A375 (cell line): ENCODE data around the gene MAGEA4. TPM values are rescaled to one million over a fixed set of nuclear protein-coding genes. Genes with fewer than 3 reads are reported as not detected.

Source experiments
- total RNA-seq: library from RNA; depleted of rRNA; stranded (reverse); fragments of >200 nt; shearing (Covaris generic); gene quantifications from 2 replicates; pipeline ENCODE4 v1.2.3, GENCODE V29; 2014; rRNA removed

Gene MAGEA4, protein sequence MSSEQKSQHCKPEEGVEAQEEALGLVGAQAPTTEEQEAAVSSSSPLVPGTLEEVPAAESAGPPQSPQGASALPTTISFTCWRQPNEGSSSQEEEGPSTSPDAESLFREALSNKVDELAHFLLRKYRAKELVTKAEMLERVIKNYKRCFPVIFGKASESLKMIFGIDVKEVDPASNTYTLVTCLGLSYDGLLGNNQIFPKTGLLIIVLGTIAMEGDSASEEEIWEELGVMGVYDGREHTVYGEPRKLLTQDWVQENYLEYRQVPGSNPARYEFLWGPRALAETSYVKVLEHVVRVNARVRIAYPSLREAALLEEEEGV
- 922 and 926 TPM in 2 replicates for total RNA-seq

DNA sequence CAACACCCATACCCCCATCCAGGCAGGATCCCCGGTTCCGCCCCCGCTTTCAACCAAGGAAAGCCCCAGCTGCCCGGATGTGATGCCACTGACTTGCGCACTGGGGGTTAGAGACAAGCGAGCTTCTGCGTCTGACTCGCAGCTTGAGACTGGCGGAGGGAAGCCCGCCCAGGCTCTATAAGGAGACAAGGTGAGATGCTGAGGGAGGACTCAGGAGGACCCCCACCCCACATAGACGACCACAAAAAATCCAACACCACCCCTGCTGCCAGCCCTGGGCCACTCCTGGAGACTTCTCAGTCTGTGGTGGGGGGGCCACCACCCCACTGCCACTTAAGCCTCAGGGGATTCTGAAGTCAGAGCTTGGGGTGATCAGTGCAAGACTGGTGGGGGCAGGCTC, at the start of gene MAGEA4:
TSS of gene MAGEA4 (plus strand) at position 110 of the 400 bp plus-strand sequence. CDS start 10,776 bp downstream, outside the sequence.

Other genes starting within 250 kb of the MAGEA4 start
- not detected in 2 replicates for gene PRRG3, start 217.4 kb upstream of the MAGEA4 start, total RNA-seq
- not detected in 2 replicates for gene FATE1, start 196.9 kb upstream of the MAGEA4 start, total RNA-seq
- gene CNGA2, start 178.1 kb upstream of the MAGEA4 start, total RNA-seq, result not detected in 2 replicates
- gene GABRE, start 61.8 kb downstream of the MAGEA4 start, total RNA-seq, result 1.4 and 2.7 TPM in 2 replicates
- 10.1 and 12.9 TPM in 2 replicates for gene MAGEA10, start 225.7 kb downstream of the MAGEA4 start, total RNA-seq